Nephron progenitor cell (in vitro differentiated cells): ENCODE data around the gene CNTNAP2.

ENCODE experiments used
- DNase-seq: peaks from one replicate; pipeline ENCODE4 v3.0.0; 2021
- H3K27ac Mint-ChIP-seq: 2 replicates; pipeline ENCODE4 v1.8.0; 2021; ENCODE audit warnings: mild to moderate bottlenecking, moderate library complexity, mixed read lengths
- H3K27me3 Mint-ChIP-seq: 2 replicates; pipeline ENCODE4 v1.8.0; 2021; ENCODE audit warnings: mild to moderate bottlenecking, low read depth, mixed read lengths; ENCODE audit not compliant: poor library complexity
- H3K36me3 Mint-ChIP-seq: 2 replicates; pipeline ENCODE4 v1.8.0; 2021; ENCODE audit warnings: low read depth, mixed read lengths
- H3K4me1 Mint-ChIP-seq: 2 replicates; pipeline ENCODE4 v1.8.0; 2021; ENCODE audit warnings: mixed read lengths
- H3K4me3 Mint-ChIP-seq: 2 replicates; pipeline ENCODE4 v1.8.0; 2021; ENCODE audit warnings: mild to moderate bottlenecking, moderate library complexity, mixed read lengths
- H3K9me3 Mint-ChIP-seq: 2 replicates; pipeline ENCODE4 v1.8.0; 2021; ENCODE audit warnings: mild to moderate bottlenecking, moderate library complexity, mixed read lengths
- CTCF ChIP-seq: fragments of 200-600 bp; sonication (generic); IDR thresholded peaks from 2 replicates; pipeline ENCODE4 v1.5.0; 2021; ENCODE audit warnings: antibody characterized with exemption

The CNTNAP2 gene

GRCh38 chr7:146411975-146412374 is 295.4 kb downstream of the CNTNAP2 start:
- Mint-ChIP-seq H3K4me1 (no peaks in the 10 kb centered on the region), H3K36me3 (no peaks in the 10 kb centered on the region), H3K27ac (no peak overlapping the region), H3K9me3 (no peaks in the 10 kb centered on the region), H3K27me3 (peaks cover 9% of the 10 kb centered on the region), H3K4me3 (no peak overlapping the region)
- DNase-seq: no peak
- TF ChIP-seq CTCF: no peak

- no peak overlapping the region for H3K4me3 Mint-ChIP-seq
- no peak for TF ChIP-seq CTCF
- no peak overlapping the region for H3K27ac Mint-ChIP-seq
- DNase-seq: no peak
- peaks cover 9% of the 10 kb centered on the region for H3K27me3 Mint-ChIP-seq
- no peaks in the 10 kb centered on the region for H3K4me1 Mint-ChIP-seq
- H3K36me3 Mint-ChIP-seq: no peaks in the 10 kb centered on the region
- no peaks in the 10 kb centered on the region for H3K9me3 Mint-ChIP-seq
These were observed 296.2 kb downstream of the CNTNAP2 start for GRCh38 chr7:146412781-146413180.

- H3K36me3 Mint-ChIP-seq: no peaks in the 10 kb centered on the region
- no peak overlapping the region for H3K27ac Mint-ChIP-seq
These were observed 297.8 kb downstream of the CNTNAP2 start for GRCh38 chr7:146414373-146414772.

GRCh38 chr7:146414937-146415336 is 298.3 kb downstream of the CNTNAP2 start:
- H3K4me3 Mint-ChIP-seq: no peak overlapping the region
- H3K27ac Mint-ChIP-seq: no peak overlapping the region
- H3K27me3 Mint-ChIP-seq: peaks cover 9% of the 10 kb centered on the region
- H3K9me3 Mint-ChIP-seq: no peaks in the 10 kb centered on the region
- no peaks in the 10 kb centered on the region for H3K4me1 Mint-ChIP-seq
- no peaks in the 10 kb centered on the region for H3K36me3 Mint-ChIP-seq
- DNase-seq: no peak
- TF ChIP-seq CTCF: no peak

More at GRCh38 chr7:146414373-146414772, 297.8 kb downstream of the CNTNAP2 start:
- Mint-ChIP-seq H3K9me3 (no peaks in the 10 kb centered on the region), H3K27me3 (peaks cover 9% of the 10 kb centered on the region), H3K4me1 (no peaks in the 10 kb centered on the region), H3K4me3 (no peak overlapping the region)
- DNase-seq: no peak
- no peak for TF ChIP-seq CTCF

GRCh38 chr7:146417176-146417575 is 300.6 kb downstream of the CNTNAP2 start:
- peaks cover 13% of the 10 kb centered on the region for H3K27me3 Mint-ChIP-seq
- no peak overlapping the region for H3K4me3 Mint-ChIP-seq

More at GRCh38 chr7:146417176-146417575, 300.6 kb downstream of the CNTNAP2 start:
- Mint-ChIP-seq H3K36me3 (no peaks in the 10 kb centered on the region), H3K27ac (no peak overlapping the region), H3K4me1 (no peaks in the 10 kb centered on the region), H3K9me3 (no peaks in the 10 kb centered on the region)
- TF ChIP-seq CTCF: no peak
- no peak for DNase-seq
